Activated T-cell treated with anti-CD3 and anti-CD28 coated beads for 4 hours (primary cell): Measurements from ENCODE around the gene TSSC4.

Experiments used
- DNase-seq: peaks from one replicate; pipeline ENCODE4 v3.0.0-alpha.2; 2020

Gene TSSC4

DNA sequence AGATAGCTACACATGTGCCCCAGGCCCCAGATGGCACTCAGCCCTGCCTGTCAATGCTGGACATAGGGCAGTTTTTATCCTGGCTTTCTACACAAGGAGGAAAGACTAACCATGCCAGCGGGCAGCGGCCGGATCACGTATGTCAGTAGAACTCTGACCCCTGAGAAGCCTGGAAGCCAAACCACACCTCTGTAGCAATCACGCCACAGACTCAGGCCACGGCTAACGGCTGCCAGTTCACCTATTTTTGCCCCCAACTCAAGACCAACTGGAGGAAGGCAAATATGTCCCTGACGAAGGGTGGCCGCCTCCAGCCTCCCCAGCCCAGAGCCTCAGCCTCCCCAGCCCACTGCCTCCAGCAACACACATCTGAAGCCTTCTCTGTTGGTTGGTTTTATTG is 30.7 kb upstream of the TSSC4 start:
- no peak for DNase-seq

DNA sequence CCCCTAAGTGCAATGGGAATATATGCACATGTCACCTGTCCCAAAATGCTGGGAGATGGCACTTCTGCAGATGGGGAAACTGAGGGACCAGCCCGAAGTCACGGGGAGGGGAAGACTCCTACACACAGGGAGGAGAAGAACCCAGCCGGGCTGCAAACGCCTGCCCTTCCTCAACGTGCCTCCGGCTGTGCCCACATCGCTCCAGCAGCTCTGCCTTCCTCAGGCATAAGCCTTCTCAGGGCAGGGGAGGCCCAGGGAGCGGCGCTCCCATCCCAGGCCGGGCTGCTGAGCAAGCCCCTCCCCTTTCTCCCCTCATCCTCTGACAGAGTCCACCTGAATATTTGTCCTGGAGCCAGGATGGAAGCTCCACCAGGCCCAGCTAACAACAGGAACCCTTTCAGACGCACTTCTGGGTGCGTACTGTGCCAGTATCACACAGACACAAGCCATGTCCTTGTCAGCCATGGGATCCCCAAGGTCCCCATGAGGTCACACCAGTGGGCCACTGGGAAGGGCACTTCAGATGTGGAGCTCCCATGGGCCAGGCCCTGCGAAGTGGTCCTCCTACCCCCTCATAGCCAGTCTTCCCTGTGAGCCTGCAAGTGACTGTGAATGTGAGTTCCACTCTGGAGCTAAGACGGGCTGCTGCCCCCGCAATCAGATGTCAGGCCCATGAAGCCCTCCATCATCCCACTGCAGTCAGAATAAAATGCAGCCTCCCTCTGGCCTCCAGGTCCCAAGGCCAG is 25.9 kb upstream of the TSSC4 start:
- no peak for DNase-seq

GRCh38 chr11:2375341-2375853 is 25.2 kb upstream of the TSSC4 start:
- DNase-seq = no peak

DNA sequence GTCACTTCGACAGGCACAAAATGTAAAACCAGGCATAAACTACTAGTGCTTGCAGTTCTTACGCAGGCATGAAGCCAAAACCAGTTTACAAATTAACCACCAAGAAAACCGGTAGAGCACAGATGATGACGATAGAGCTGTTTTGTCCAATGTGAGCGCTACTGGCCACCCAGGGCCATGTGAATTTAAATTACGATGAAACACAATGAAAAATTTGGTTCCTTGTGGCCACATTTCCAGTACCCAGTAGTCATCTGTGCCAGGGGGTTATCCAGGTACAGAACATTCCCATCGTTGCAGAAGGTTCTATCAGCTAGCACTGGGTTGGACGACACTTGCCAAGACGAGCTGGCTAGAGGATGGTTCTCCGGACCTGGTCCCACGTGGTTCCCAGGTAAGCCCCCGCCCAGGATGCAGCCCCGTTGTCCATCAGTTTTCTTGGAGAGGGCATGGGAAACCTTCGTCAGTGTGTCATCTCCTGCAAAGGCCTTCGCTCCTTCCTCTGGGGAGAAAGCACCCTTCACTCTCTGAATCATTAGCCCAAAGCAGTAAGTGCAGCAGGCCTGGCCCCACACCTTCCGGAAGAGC is 24.5 kb upstream of the TSSC4 start:
- DNase-seq = no peak

GRCh38 chr11:2376751-2377451 is 23.6 kb upstream of the TSSC4 start, which contains the start of gene CD81:
Gene CD81 (plus strand): TSS chr11:2377310. CDS start chr11:2377550, 240 bp downstream.
- peak; percentile 60 for DNase-seq

GRCh38 chr11:2377511-2378443 is 22.8 kb upstream of the TSSC4 start:
- peak; percentile 64 for DNase-seq

DNA sequence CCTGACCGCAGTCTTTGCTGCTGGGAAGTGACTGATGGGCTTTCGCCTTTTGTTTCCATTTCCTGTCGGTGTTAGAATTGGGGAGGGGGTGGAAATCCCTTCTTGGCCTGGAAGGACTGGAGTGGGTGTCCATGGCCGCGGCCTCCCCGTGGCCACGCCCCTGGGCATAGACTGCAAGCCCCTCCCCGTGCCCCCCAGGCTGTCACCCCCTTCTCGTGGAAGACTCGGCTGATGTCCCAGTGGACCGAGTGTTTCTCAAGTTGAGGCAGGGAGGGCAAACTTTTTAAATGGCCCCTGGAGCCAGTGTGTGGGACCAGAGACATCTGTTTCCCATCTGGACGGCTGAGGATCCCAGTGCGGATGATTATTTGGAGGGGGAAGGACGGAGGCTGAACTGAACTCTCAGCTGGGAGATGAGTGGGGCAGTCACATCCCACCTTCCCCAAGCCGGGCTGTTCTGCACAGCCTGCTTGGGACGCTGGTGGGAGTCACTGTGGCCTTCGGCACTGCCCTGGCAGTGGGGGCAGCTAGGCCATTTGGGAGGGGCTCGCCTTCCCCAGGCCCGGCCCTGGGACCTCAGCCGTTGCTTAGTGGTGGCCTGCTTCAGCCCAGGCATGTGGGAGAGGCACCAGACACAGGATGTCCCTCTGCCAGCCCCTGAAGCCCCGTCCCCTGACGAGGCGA is 21.9 kb upstream of the TSSC4 start:
- no peak for DNase-seq

GRCh38 chr11:2379466-2380174 is 20.9 kb upstream of the TSSC4 start:
- no peak for DNase-seq

DNA sequence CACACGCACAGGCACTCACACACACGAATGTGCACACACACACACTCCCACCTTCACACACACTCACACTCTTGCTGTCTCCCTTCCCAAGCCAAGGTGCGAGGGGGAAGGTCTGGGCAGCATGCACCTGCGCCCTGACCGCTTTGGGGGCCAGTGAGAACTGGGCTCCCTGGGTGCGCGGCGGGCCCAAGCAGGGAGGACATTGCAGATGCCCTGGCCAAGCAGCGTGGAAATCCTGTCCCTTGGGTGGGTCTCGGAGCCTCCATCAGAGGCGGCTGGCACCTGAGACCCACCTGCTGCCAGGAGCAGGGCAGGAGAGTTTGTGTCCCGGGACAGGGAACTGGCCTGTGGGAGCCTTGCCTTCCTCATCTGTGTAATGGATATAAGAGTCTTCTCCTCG is 20.2 kb upstream of the TSSC4 start:
- DNase-seq = no peak

GRCh38 chr11:2380807-2381350 is 19.7 kb upstream of the TSSC4 start:
- DNase-seq = no peak

- DNase-seq = no peak
Measured at GRCh38 chr11:2381494-2382128, 18.9 kb upstream of the TSSC4 start.

- DNase-seq = no peak
Measured at GRCh38 chr11:2382129-2382517, 18.4 kb upstream of the TSSC4 start.

- no peak for DNase-seq
Measured at GRCh38 chr11:2382936-2383851, 17.4 kb upstream of the TSSC4 start.

DNA sequence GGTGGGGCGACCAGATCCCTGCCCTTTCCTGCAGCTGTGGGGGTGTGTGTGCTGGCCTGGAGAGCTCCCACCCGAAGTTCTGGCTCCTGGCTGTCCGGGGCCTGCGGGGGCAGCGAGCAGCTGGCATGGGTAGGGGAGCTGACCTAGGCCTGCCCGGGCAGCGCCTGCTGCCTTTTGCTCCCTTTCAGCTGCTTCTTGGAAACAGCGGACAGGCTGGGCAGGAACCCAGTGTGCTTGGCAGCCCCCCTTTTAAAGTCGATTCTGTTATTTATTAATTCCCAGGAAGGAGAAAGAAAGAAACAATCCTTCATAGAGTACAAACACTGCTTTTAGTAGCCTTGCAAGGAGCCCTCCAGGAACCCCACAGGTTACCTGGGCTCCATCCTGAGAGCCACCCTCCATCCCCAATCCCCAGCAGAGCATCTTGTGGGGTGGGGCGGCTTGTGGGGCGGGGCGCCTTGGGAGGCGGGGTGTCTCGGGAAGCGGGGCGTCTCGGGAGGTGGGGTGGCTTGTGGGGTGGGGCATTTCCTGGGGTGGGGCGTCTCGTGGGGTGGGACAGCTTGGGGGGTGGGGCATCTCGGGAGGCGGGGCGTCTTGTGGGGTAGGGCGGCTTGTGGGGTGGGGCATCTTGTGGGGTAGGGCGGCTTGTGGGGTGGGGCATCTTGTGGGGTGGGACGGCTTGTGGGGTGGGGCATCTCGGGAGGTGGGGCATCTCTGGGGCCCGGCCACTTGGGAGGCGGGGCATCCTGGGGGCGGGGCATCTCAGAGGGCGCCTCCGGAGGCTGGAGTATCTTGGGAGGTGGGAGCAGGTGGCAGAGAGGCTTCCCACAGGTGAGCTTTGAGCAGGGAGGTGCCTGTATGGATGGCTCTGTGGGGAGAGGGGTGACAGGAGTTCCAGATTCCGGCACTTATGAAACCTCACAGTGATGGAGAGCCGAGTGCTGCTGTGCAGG is 16.4 kb upstream of the TSSC4 start:
- DNase-seq = no peak

GRCh38 chr11:2385156-2386151 is 15.1 kb upstream of the TSSC4 start:
- DNase-seq = no peak

GRCh38 chr11:2386591-2386990 is 14.0 kb upstream of the TSSC4 start:
- DNase-seq = no peak
